KBM-7 (cell line): ENCODE results near the gene TSC22D3.
"Not testable (repeated sequence)": the region's sequence is repeated elsewhere in the genome, so short reads cannot be mapped to it uniquely, and the experiment has no call there.

ENCODE experiments used
- DNase-seq: peaks from one replicate; pipeline ENCODE4 v3.0.0-alpha.2; 2015
- in situ Hi-C: fragments of 300-500 bp; cut with MboI; formaldehyde crosslinking; loops from 2 replicates; pipeline ENCODE4 v1.14.3; 2020; ENCODE audit warnings: low sequenced_read_pairs, low pct_unique_long_range_greater_than_20kb, mixed read lengths

TSC22D3 gene

DNA sequence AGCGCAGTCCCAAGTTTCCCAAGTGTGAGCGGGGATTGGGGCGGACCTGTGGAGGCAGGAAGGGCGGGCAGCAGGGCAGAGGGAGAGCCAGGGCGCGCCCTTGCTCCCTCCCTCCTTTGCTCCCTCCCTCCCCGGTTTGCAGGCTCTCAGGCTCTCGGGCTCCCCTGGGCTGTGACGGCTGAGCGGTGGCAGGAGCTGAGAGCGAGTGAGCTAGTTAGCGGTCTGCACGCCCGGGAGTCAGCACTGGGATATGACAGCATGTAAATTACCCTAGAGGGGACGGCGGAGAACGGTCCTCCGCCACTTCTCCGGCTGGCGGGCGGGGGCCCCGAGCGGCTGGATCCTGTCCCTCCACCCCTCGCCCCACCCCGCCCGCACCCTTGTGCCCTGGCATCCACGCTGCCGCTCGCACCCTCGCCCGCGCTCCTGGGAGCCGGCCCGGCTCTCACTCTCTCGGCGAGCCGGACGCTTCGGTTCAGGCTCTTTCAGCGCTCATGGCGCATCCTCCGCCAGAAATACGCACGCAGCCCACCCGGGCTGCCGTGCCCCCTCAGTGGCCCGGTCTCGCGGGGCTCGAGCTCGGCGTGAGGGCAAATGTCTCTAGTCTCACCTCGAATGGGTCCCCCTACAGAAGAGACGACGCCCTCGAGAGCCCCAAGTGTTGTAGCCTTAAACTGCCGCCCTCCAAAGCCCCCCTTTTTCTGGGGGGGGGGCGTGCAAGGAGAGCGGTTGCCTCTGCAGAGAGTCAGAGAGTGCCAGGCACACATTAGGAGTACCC lies at the start of gene TSC22D3:
TSC22D3 (minus strand) TSS at position 54 of the 778 bp plus-strand sequence. CDS start 368 bp downstream, outside the sequence.
- DNase-seq, result peak; percentile 89
- in situ Hi-C loops, result no loop called here

- DNase-seq, result no peak
- in situ Hi-C loops, result no loop called here
Observed at GRCh38 chrX:107823456-107823855, 47.9 kb upstream of the TSC22D3 start.

DNA sequence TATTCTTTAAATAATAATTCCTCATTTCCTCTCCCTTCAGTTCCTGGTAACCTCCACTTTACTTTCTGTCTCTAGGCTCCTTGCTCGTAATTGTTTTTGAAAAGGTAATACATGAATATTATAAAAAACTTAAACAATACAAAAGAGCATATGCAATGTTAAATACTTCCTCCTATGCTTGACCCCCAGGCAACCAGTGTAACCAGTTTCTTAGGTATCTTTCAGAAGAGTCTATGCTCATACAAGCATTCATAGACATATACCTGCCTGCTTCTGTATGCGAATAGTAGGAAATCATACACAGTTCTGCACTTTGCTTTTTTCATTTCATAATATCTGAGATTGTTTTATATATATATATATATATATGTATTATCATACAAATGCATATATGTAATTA lies 47.5 kb upstream of the TSC22D3 start:
- no peak for DNase-seq
- in situ Hi-C loops, result no loop called here

DNA sequence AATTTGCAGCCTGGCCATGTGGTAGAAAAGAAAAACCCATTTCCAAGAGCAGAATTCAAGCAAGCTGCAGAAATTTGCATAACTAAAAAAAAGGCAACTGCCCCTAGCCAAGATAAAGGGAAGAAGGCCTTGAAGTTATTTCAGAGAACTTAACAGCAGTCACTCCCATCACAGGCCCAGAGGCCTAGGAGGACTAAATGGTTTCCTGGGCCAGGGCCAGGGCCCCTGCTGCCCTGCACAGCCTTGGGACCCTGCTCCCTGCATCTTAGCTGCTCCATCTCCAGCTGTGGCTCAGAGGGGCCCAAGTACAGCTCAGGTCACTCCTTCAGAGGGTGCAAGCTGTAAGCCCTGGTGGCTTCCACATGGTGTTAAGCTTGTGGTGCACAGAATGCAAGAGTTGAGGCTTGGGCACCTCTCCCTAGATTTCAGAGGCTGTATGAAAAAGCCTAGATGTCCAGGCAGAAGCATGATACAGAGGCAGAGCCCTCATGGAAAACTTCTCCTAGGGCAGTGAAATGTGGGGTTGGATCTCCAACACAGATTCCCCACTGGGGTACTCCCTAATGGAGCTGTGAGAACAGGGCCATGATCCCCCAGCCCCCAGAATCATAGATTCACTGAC lies 43.4 kb upstream of the TSC22D3 start:
- in situ Hi-C loops, result no loop called here
- DNase-seq, result no peak

DNA sequence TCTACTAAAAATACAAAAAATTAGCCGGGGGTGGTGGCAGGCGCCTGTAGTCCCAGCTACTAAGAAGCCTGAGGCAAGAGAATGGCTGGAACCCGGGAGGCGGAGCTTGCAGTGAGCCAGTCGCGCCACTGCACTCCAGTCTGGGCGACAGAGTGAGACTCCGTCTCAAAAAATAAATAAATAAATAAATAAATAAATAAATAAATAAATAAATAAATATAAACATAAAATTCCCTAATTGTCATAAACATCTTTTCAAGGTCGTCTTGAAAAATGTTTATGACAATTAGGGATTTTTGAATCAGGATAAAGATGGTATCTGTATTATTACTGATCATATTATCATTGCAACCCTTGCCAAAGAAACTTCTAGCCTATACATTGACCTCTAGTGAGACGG lies 34.5 kb upstream of the TSC22D3 start:
- DNase-seq, in situ Hi-C loops: not testable (repeated sequence)

GRCh38 chrX:107805179-107805578 lies 29.6 kb upstream of the TSC22D3 start:
- in situ Hi-C loops, result no loop called here
- no peak for DNase-seq

DNA sequence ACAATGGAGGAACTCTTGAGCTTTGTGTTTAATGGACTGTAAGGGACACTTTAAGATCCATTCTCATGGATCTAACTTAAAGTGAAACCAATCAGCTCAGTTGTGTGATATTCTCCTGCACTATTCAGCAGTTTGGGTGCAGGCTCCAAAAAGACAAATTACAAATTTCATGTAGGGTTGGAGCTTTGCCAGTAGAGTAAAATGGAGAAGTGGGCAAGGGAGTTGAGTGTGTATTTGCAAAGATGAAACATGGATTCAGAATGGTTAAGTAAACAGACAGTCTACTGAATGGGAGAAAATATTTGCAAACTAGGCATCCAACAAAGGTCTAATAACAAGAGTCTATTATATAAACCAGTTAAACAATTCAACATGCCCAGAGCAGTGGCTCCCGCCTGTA lies 28.8 kb upstream of the TSC22D3 start:
- in situ Hi-C loops, result no loop called here
- DNase-seq, result peak; percentile 32

GRCh38 chrX:107787827-107788226 lies 12.2 kb upstream of the TSC22D3 start:
- in situ Hi-C loops, result no loop called here

GRCh38 chrX:107780525-107780924 lies 4.9 kb upstream of the TSC22D3 start:
- DNase-seq, result no peak
- in situ Hi-C loops, result no loop called here

More at GRCh38 chrX:107787827-107788226, 12.2 kb upstream of the TSC22D3 start:
- DNase-seq, result no peak

DNA sequence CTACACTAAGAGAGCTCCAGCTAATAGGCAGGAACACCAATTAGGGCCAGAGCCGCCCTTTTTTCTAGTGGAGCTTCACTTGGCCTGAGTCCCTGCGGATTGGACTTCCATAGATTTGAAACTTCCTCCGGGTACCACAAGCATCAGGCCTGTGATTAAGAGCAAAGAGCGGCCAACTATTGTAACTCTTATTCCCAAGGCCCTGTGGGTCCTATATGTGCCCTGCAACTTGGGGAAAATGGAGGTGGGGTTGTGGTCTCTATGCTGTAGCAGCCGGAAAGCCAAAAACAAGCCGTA lies 1.9 kb upstream of the TSC22D3 start, which contains the start of gene NCBP2L:
NCBP2L (plus strand) TSS at position 198 of the 297 bp plus-strand sequence. CDS start 16,488 bp downstream, outside the sequence.
- no peak for DNase-seq
- in situ Hi-C loops, result no loop called here

DNA sequence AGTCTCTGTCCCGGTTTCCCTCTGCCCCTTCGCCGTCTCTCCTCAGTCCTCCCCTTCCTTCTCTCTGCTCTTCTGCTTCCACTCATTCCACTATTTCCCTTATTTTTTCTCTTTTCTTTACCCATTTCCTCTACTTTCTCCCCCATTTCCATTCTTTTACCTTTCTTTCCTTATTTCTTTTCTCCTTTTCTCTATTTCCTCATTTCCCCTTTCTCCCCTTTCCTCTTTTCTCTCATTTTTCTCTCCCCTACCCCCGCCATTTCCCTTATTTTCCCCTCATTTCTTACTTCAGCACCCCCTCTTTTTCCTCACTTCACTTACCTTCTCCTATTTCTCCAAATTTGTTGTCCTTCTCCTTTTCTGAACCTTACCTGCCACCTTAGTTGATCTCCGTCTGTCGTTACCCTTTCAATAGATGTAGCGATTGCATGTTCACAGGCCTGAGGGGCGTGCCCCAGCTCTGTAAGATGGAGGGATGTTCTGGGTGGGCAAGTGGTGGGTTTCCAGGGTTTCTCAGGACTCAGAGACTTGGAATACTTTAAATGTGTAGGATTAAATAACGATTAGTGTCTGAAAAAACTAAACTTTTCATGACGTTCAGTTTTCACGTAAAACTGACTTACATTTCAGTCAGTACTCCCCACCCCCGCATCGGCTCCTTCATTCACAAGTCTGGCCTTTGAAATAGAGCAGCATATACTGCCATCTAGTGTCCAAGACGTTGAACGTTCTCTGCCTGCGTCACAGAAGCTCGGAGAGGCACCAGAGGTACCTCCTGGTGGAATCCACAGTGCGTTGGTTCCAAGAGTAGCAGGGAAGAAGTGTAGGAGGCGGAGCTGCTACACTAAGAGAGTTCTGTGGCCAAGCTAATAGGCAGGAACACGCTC lies 1.3 kb upstream of the TSC22D3 start:
- in situ Hi-C loops, result no loop called here
- peak; percentile 94 for DNase-seq

GRCh38 chrX:107775000-107775733 lies 420 bp downstream of the TSC22D3 start:
- DNase-seq, result no peak
- in situ Hi-C loops, result no loop called here

DNA sequence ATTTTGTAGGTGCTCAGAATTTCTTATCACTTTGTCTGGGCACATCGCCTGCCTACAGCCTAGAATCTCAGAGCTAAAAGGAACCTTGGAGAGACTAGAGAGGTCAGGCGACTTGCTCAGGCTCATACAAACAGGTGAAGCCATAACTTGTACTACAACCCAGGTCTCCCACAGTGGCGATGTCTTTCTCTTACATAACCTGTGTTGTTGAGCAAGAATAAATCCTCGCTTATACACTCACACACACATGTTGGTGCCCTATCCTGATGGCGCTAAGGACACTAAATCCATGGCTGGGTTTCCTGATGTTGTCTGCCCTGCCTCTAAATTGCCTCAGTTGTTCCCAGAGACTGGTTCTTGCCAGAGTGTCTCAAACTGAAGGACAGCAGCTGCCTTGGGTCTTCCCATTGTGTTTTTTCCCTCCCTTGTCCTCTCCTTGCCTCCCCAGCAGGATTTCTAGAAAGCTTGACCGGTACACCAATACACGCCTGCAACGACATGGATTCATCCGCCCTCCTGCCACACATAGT lies 1.6 kb downstream of the TSC22D3 start:
- in situ Hi-C loops, result no loop called here

GRCh38 chrX:107773206-107773605 lies 2.4 kb downstream of the TSC22D3 start:
- in situ Hi-C loops, result no loop called here
- no peak for DNase-seq

More for the DNA sequence above, 1.6 kb downstream of the TSC22D3 start:
- no peak for DNase-seq

- DNase-seq, result no peak
- in situ Hi-C loops, result no loop called here
Observed at GRCh38 chrX:107769581-107770317, 5.8 kb downstream of the TSC22D3 start.

DNA sequence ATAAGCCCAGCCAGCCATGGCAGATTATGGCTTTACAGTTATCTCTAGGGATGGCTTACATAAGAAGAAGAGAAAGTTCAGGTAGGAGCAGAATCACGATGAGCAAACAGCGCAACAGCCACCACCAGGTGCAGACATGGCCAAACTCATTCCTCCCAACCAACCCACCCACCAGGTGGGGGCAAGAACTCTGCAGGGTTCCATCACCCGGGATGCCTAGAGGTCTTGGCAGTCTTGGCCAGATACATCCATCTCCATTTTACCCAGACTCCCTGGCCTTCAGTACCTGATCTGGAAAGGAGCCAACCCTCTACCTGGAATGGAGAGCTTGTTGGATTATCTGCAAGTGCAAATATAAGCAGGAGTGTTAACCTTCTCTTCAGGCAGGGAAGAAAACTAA lies 7.5 kb downstream of the TSC22D3 start:
- in situ Hi-C loops, result no loop called here
- no peak for DNase-seq

DNA sequence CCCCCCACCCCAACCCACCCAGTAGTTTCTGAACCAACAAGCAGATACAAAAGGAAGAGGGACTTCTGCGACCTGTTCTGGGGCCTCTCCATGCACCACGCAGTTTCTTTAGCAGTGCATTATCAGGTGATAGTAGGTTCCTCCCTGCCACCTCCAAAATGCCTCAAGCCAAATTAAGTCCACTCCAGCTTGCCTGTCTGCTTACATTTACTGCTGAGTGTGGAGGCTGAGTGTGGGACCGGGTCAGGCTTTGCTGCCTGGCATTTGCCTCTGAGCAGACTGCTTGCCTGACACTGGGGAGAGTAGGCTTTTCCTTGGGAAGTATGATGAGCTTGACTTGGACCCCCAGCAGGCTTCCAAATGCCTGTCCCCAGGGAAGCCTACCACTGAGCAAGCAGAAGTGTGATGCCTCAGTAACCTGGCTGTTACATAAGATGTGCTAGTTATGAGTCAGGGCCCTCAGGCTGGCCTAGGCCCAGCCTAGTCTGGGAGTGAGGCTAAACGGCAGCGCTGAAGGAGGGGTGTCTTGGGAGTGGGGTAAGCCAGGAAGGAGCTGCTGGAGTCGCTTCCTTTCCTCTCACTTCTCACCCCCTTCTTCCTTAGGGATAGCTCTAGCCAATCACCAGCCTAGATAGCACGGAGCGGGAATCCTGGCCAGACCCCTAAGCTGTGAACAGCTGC lies 9.0 kb downstream of the TSC22D3 start:
- in situ Hi-C loops, result no loop called here
- no peak for DNase-seq
